Suppressor macrophage treated with lipopolysaccharide for 4 hours (primary cell): Measurements from ENCODE around the gene OR52E8.

Source experiments
- DNase-seq: peaks from one replicate; pipeline ENCODE4 v3.0.0-alpha.2; 2020

OR52E8 gene

GRCh38 chr11:5807580-5807979 is 49.9 kb downstream of the OR52E8 start:
- DNase-seq: no peak
